IPS DF 19.7 (cell line): ENCODE data around the gene SCG5.
A peak's percentile ranks its signal among the peaks of the same experiment; 100 is the strongest.

Experiments used
- DNase-seq: peaks from one replicate; pipeline ENCODE4 v3.0.0-alpha.2; 2013; ENCODE audit warnings: low read depth, low spot score

Gene SCG5

GRCh38 chr15:32659340-32660155 is 18.0 kb downstream of the SCG5 start:
- no peak for DNase-seq

GRCh38 chr15:32663671-32664070 is 22.2 kb downstream of the SCG5 start:
- DNase-seq, result no peak

GRCh38 chr15:32664796-32665195 is 23.3 kb downstream of the SCG5 start:
- DNase-seq, result no peak

- DNase-seq, result no peak
Observed at GRCh38 chr15:32667321-32667720, 25.8 kb downstream of the SCG5 start.

- DNase-seq, result peak; percentile 60
Observed at GRCh38 chr15:32668942-32669341, 27.4 kb downstream of the SCG5 start.

GRCh38 chr15:32669896-32670611 is 28.5 kb downstream of the SCG5 start:
- DNase-seq, result no peak

- DNase-seq, result no peak
Observed at GRCh38 chr15:32670623-32671022, 29.1 kb downstream of the SCG5 start.

GRCh38 chr15:32671339-32672325 is 30.1 kb downstream of the SCG5 start:
- no peak for DNase-seq

- no peak for DNase-seq
Observed at GRCh38 chr15:32674681-32675080, 33.2 kb downstream of the SCG5 start.

- DNase-seq, result no peak
Observed at GRCh38 chr15:32675466-32675865, 34.0 kb downstream of the SCG5 start.

GRCh38 chr15:32676169-32676568 is 34.7 kb downstream of the SCG5 start:
- DNase-seq, result no peak

- DNase-seq, result no peak
Observed at GRCh38 chr15:32677238-32677750, 35.8 kb downstream of the SCG5 start.

GRCh38 chr15:32679298-32679690 is 37.8 kb downstream of the SCG5 start:
- no peak for DNase-seq

- no peak for DNase-seq
Observed at GRCh38 chr15:32682569-32682968, 41.1 kb downstream of the SCG5 start.

GRCh38 chr15:32682977-32683630 is 41.6 kb downstream of the SCG5 start:
- no peak for DNase-seq

- no peak for DNase-seq
Observed at GRCh38 chr15:32683906-32684584, 42.5 kb downstream of the SCG5 start.

GRCh38 chr15:32685576-32685975 is 44.1 kb downstream of the SCG5 start:
- no peak for DNase-seq

- no peak for DNase-seq
Observed at GRCh38 chr15:32687556-32687955, 46.0 kb downstream of the SCG5 start.

- no peak for DNase-seq
Observed at GRCh38 chr15:32688151-32688639, 46.7 kb downstream of the SCG5 start.

- no peak for DNase-seq
Observed at GRCh38 chr15:32690941-32691688, 49.6 kb downstream of the SCG5 start.
